K562 (cell line): ENCODE measurements around the gene RMND5A. TPM values are rescaled to one million over a fixed set of nuclear protein-coding genes. Genes with fewer than 3 reads are reported as not detected.

Experiments used
- ATAC-seq: fragments of 200-7000 bp; cut with Tn5 transposase; 3 replicates; pipeline ENCODE4 v1.9.1; 2020; ENCODE audit warnings: moderate library complexity
- BruUV-seq: library from RNA; stranded (reverse); fragments of 400-500 nt; replicated peaks from 2 replicates; lab custom pipeline; 2021; lab: Mats Ljungman, UMichigan
- CTCF ChIA-PET: fragments of 300-600 bp; formaldehyde crosslinking; extraction: SDS; loops from one replicate; lab custom pipeline; 2021; ENCODE audit warnings: low intra/inter-chr PET ratio; lab: Yijun Ruan, JAX
- POLR2A ChIA-PET: fragments of 300-600, 350-650 bp; sonication (Branson Sonifier 250); formaldehyde crosslinking; extraction: SDS; loops from one replicate; lab custom pipeline; 2021; ENCODE audit warnings: antibody characterized with exemption, inconsistent platforms; lab: Yijun Ruan, JAX
- DNase-seq, 4 experiments: peaks; one replicate each; pipeline versions ENCODE4 v3.0.0 to v3.0.0-alpha.2; 2011 to 2018; ENCODE audit warnings: low spot score in 3 of 4, mixed read lengths in 3 of 4; ENCODE audit errors: extremely low read depth in 1 of 4
- FAIRE-seq: peaks from 2 replicates; lab custom pipeline; 2011; peaks lifted over from hg19 to GRCh38; lab: Jason Lieb, UNC
- H2AFZ ChIP-seq: 2 replicates; pipeline ENCODE4 v1.6.0; 2011; ENCODE audit warnings: low read depth, low read length, control low read depth, inconsistent platforms
- H3K27ac ChIP-seq: fragments of 200-600 bp; 3 replicates; pipeline ENCODE4 v1.8.0; 2011; ENCODE audit warnings: low read depth, mild to moderate bottlenecking, control low read depth, inconsistent platforms, low read length, moderate library complexity, mixed read lengths; ENCODE audit errors: extremely low read depth
- H3K27me3 ChIP-seq, 2 experiments: fragments of 300-600 bp in 1 of 2; 2 replicates in 1 of 2; 3 replicates in 1 of 2; pipeline versions ENCODE4 v1.6.0 to v1.8.0; 2011; ENCODE audit warnings: inconsistent platforms in 2 of 2, low read length in 2 of 2, mild to moderate bottlenecking in 1 of 2, mixed read lengths in 1 of 2, moderate library complexity in 1 of 2; ENCODE audit not compliant: control insufficient read depth in 2 of 2, insufficient read depth in 2 of 2
- H3K36me3 ChIP-seq: fragments of 300-600 bp; 3 replicates; pipeline ENCODE4 v1.8.0; 2011; ENCODE audit warnings: mild to moderate bottlenecking, low read length, inconsistent platforms; ENCODE audit not compliant: control insufficient read depth, insufficient read depth
- H3K4me1 ChIP-seq, 2 experiments: fragments of 200-600 bp in 1 of 2; replicated peaks in 1 of 2; 2 replicates in 1 of 2; 3 replicates in 1 of 2; pipeline versions ENCODE4 v1.5.1 to v1.8.0; 2011; ENCODE audit warnings: inconsistent platforms in 2 of 2, low read length in 2 of 2, mild to moderate bottlenecking in 1 of 2, mixed read lengths in 1 of 2, moderate library complexity in 1 of 2; ENCODE audit not compliant: control insufficient read depth in 2 of 2, insufficient read depth in 2 of 2
- H3K4me2 ChIP-seq: 2 replicates; pipeline ENCODE4 v1.6.1; 2011; ENCODE audit warnings: low read length, control low read depth, inconsistent platforms, mixed read lengths; ENCODE audit not compliant: insufficient read depth
- H3K4me3 ChIP-seq: fragments of 200-600 bp; sonication (generic), shearing (Covaris generic); 2 replicates; pipeline ENCODE4 v1.5.1; 2016; ENCODE audit warnings: control low read depth, inconsistent platforms
- H3K79me2 ChIP-seq: fragments of 200-600 bp; 3 replicates; pipeline ENCODE4 v1.8.0; 2011; ENCODE audit warnings: low read length, inconsistent platforms; ENCODE audit not compliant: control insufficient read depth, insufficient read depth
- H3K9ac ChIP-seq, 2 experiments: 2 replicates each; pipeline versions ENCODE4 v1.6.0 to v1.6.1; 2011; ENCODE audit warnings: low read depth in 2 of 2, low read length in 2 of 2, control low read depth in 1 of 2, inconsistent platforms in 1 of 2, mild to moderate bottlenecking in 1 of 2, mixed read lengths in 1 of 2; ENCODE audit not compliant: insufficient read depth in 1 of 2
- H3K9me1 ChIP-seq: one replicate; pipeline ENCODE4 v1.6.0; 2011; ENCODE audit warnings: inconsistent platforms, mild to moderate bottlenecking, low read length, moderate library complexity; ENCODE audit not compliant: control insufficient read depth, insufficient read depth
- H3K9me3 ChIP-seq: replicated peaks from 2 replicates; pipeline ENCODE4 v1.5.1; 2011; ENCODE audit warnings: low read depth, low read length, inconsistent platforms; ENCODE audit not compliant: control insufficient read depth, insufficient read depth
- H4K20me1 ChIP-seq: replicated peaks from 2 replicates; pipeline ENCODE4 v1.6.1; 2011; ENCODE audit warnings: low read length, inconsistent platforms, mixed read lengths; ENCODE audit not compliant: control insufficient read depth, insufficient read depth
- ADNP ChIP-seq: fragments of 200-800 bp; sonication (Bioruptor generic); IDR thresholded peaks from 2 replicates; pipeline ENCODE4 v1.6.1; 2016; ENCODE audit warnings: missing genetic modification characterization, missing compliant biosample characterization
- ARHGAP35 ChIP-seq: fragments of 450-650 bp; IDR thresholded peaks from 2 replicates; pipeline ENCODE4 v1.6.1; 2018; ENCODE audit not compliant: partially characterized antibody
- FOXP4 ChIP-seq: sonication (generic); formaldehyde crosslinking; IDR thresholded peaks from 2 replicates; pipeline ENCODE4 v1.8.0; 2022; ENCODE audit warnings: mild to moderate bottlenecking, missing genetic modification reagents, borderline replicate concordance
- NCOA2 ChIP-seq, 2 experiments: fragments of 450-650 bp; IDR thresholded peaks; 2 replicates each; pipeline ENCODE4 v1.6.1; 2018; ENCODE audit warnings: mild to moderate bottlenecking in 2 of 2, moderate library complexity in 1 of 2; ENCODE audit not compliant: partially characterized antibody in 2 of 2
- NR2F6 ChIP-seq: fragments of 450-650 bp; formaldehyde crosslinking; IDR thresholded peaks from 2 replicates; pipeline ENCODE4 v1.4.0; 2020; ENCODE audit warnings: mild to moderate bottlenecking
- PBX2 ChIP-seq, 2 experiments: IDR thresholded peaks in 1 of 2; conservative IDR thresholded peaks in 1 of 2; 2 replicates each; pipeline ENCODE4 v1.6.1; 2016; ENCODE audit warnings: low read depth in 2 of 2, mild to moderate bottlenecking in 1 of 2, missing compliant biosample characterization in 1 of 2, missing genetic modification characterization in 1 of 2, moderate library complexity in 1 of 2
- PYGO2 ChIP-seq: fragments of 450-650 bp; IDR thresholded peaks from 2 replicates; pipeline ENCODE4 v1.6.1; 2016; ENCODE audit warnings: mild to moderate bottlenecking, missing genetic modification characterization, moderate library complexity, missing compliant biosample characterization
- SIRT6 ChIP-seq: IDR thresholded peaks from one replicate; pipeline ENCODE4 v1.6.1; 2012; ENCODE audit warnings: low read depth, mild to moderate bottlenecking, control low read depth, inconsistent platforms, low read length, moderate library complexity
- SRF ChIP-seq, 2 experiments: fragments of 250-450, 450-650 bp in 1 of 2; sonication (Bioruptor Pico) in 1 of 2; sonication (generic) in 1 of 2; formaldehyde crosslinking; IDR thresholded peaks; 2 replicates each; pipeline versions ENCODE4 v1.5.0 to v1.5.1; 2020 to 2022; ENCODE audit warnings: mild to moderate bottlenecking in 1 of 2, missing genetic modification reagents in 1 of 2
- SRSF3 ChIP-seq: fragments of 200-400 bp; formaldehyde crosslinking; IDR thresholded peaks from 2 replicates; pipeline ENCODE4 v1.6.1; 2016; ENCODE audit warnings: mild to moderate bottlenecking, low read length, moderate library complexity; ENCODE audit not compliant: insufficient read depth
- ZBTB33 ChIP-seq: sonication (generic); formaldehyde crosslinking; IDR thresholded peaks from 2 replicates; pipeline ENCODE4 v1.8.1; 2023; ENCODE audit warnings: mild to moderate bottlenecking, missing genetic modification reagents
- ZFP30 ChIP-seq: fragments of 250-450 bp; sonication (Bioruptor Pico); IDR thresholded peaks from 2 replicates; pipeline ENCODE4 v1.8.0; 2022; ENCODE audit warnings: moderate library complexity, mild to moderate bottlenecking, inconsistent platforms, borderline replicate concordance
- ZNF57 ChIP-seq: fragments of 450-650 bp; formaldehyde crosslinking; IDR thresholded peaks from 2 replicates; pipeline ENCODE4 v1.4.0; 2020; ENCODE audit warnings: mild to moderate bottlenecking, moderate library complexity
- ZNF644 ChIP-seq: fragments of 200-800 bp; sonication (Bioruptor generic); IDR thresholded peaks from 2 replicates; pipeline ENCODE4 v1.6.1; 2016; ENCODE audit warnings: low read depth, missing genetic modification characterization, missing compliant biosample characterization
- WGBS: fragments of 100-300 bp; shearing (Covaris generic); methylation state at CpG from one replicate; pipeline ENCODE4 v1.1.6; 2016; ENCODE audit warnings: low coverage, mixed read lengths; ENCODE audit not compliant: insufficient coverage; ENCODE audit errors: missing lambda C conversion rate; 5-methylcytosine and 5-hydroxymethylcytosine counted together
- in situ Hi-C: fragments of 300-500 bp; cut with MboI; formaldehyde crosslinking; loops from 4 replicates; pipeline ENCODE4 v1.15.0; 2018; ENCODE audit warnings: inconsistent platforms, mixed read lengths
- intact Hi-C: fragments of 100-400 bp; cut with micrococcal nuclease; formaldehyde crosslinking; loops from 2 replicates; pipeline ENCODE4 v1.14.2; 2022
- polyA plus RNA-seq, 8 experiments: library from polyadenylated mRNA; depleted of rRNA in 4 of 8; stranded (reverse) in 5 of 8; unstranded in 3 of 8; fragments of >200 nt; fragmentation: Nextera tagmentation in 2 of 8; fragmentation: Illumina TruSeq in 1 of 8; extraction: Ambion mirVana in 2 of 8; extraction: Trizol in 1 of 8; gene quantifications; 2 replicates each; pipeline versions ENCODE4 v1.2.1 to v1.2.3, GENCODE V29; 2011 to 2014; ENCODE audit warnings: inconsistent platforms in 1 of 8, missing spikeins in 1 of 8
- total RNA-seq, 7 experiments: library from RNA; depleted of rRNA in 6 of 7; stranded (reverse); fragments of >200 nt in 6 of 7; fragmentation: Illumina TruSeq in 2 of 7; extraction: Trizol in 2 of 7; gene quantifications; 2 replicates each; pipeline versions ENCODE4 v1.2.1 to v1.2.3, GENCODE V29; 2011 to 2021; ENCODE audit warnings: low replicate concordance in 1 of 7

RMND5A gene
- total and polyA plus RNA-seq, 9 of the 15 experiments (the other 6 are each of a cell fraction or from before 2014, with no cell fraction given) = 13.2 to 43.5 (median 34.1) TPM

DNA sequence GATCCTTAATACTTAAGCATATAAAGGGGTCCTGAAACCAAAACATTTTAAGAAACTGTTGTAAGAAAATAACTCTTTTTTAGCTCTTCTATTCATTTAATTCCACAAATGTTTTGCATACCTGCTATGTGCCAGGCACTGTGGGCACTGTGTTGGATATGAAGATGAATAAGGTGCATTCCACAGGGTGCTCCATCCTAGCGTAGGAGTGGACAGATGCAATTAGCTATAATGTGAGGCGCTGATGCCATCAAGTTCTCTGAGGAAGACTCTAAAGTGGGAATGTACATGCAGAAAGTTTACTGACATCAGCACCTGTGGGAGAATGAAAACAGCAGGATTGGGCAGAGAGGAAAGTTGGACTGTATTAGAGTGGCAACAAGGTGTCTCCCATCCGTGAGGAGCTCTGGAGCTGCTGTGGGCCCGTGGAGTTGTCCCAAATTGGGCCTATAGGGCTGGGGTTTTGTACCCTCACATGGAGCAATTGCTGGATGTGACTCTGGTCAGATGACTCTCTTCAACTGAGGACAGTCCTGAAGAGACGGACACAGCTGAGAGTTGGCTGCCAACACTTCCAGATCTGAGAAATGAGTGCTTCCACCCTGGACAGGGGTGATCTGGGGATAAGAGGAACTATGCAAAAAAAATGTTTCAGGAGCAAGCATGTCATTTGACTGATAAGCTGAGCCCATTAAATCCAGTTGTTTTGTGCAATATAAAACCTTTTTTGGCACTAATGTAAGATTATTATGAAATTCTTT lies 48.3 kb downstream of the RMND5A start:
- ATAC-seq = no peak
- Histone ChIP-seq H3K27me3 (no peaks in the 10 kb centered on the region), H3K4me2 (no peak overlapping the region), H3K36me3 (peaks cover 59% of the 10 kb centered on the region), H3K27ac (no peak overlapping the region), H3K79me2 (no peaks in the 10 kb centered on the region), H3K9me1 (no peaks in the 10 kb centered on the region), H2AFZ (no peak overlapping the region), H3K9ac (no peak overlapping the region; a peak in 1 of 4 replicates), H3K4me3 (no peak overlapping the region), H4K20me1 (no peaks in the 10 kb centered on the region), H3K4me1 (no peaks in the 10 kb centered on the region), H3K9me3 (no peaks in the 10 kb centered on the region)
- DNase-seq = no peak
- ChIA-PET CTCF (no interaction called here), POLR2A (no interaction called here)
- BruUV-seq = no TSS peak
- FAIRE-seq = no peak
- in situ Hi-C loops (loop anchor here (25.0 kb wide), 1 partner anchor 294 kb away; no protein-coding TSS in a partner anchor), intact Hi-C loops (no loop called here)
- 89% methylated on average over 5 of the region's 5 CpGs for WGBS
- no peak for TF ChIP-seq PBX2 (CRISPR knock-in tag; IDR thresholded peaks at IDR 0.05; ENCODE audit: low read depth)
- 0 out of 2 replicates have a peak, but pooled peaks have one; percentile 9 for TF ChIP-seq PBX2 (tag; conservative IDR thresholded peaks at IDR 0.05; ENCODE audit: low read depth)
- TF ChIP-seq ADNP = no peak
- TF ChIP-seq FOXP4 (CRISPR knock-in tag) = no peak
- no peak for TF ChIP-seq PYGO2 (tag)
- peak in 1 of 2 experiments; percentile 86; a peak in 1 of 4 replicates for TF ChIP-seq SRF (CRISPR knock-in tag; IDR thresholded peaks at IDR 0.05)
- TF ChIP-seq NCOA2 (IDR thresholded peaks at IDR 0.05; ENCODE audit: partially characterized antibody in 2 of 2) = no peak
- no peak for TF ChIP-seq SIRT6
- TF ChIP-seq ZNF57 = no peak
- no peak for TF ChIP-seq NR2F6
- no peak for TF ChIP-seq ZNF644
- TF ChIP-seq ZBTB33 = no peak
- no peak for TF ChIP-seq ZFP30 (CRISPR knock-in tag)
- TF ChIP-seq SRSF3 = no peak
- TF ChIP-seq ARHGAP35 = no peak
